ENCODE measurements around the gene PCSK7.

Gene PCSK7

GRCh38 chr11:117201658-117202305 is 30.1 kb downstream of the PCSK7 start:
- DNase-seq, result no peak
- in situ Hi-C loops (cut with MboI; ENCODE audit: low pct_unique_long_range_greater_than_20kb, low sequenced_read_pairs), result no loop called here

DNA sequence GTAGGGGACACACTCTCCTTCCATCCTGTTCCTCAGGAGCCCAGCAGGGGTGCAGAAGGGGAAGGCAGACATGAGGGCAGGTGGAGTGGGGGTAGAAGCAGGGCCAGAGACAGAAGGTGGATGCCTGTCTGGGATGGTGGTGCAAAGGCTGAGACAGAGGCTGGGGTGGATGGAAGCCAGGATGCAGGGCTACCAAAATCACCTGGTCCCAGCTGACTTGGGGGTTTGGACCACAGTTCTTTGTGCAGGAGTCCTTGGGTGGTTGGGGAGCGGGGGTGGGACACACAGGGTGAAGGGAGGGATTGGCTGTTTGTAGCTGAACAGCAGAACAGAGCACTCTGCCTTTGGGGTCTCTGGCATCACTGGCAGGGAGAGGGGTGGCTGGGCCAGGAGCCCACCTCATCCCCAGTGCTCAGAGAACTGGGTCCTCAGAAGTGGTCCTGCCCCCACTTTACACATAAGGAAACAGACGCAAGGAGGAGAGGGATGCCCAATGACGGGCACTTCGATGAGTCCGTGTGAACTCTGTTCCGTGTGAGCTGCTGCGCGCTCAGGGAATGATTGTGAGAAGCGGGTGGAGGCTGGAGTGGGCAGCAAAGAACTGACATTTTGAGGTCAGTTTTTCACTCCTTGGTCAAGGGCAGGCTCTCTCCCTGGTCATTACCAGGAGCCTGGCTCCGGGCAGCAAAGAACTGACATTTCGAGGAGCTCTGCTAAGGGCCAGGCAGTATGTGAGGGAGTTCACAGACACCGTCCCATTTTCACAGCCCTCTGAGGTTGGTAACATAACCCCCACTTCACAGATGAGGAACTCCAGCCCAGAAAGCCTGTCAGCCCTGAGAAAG is 30.8 kb downstream of the PCSK7 start:
- in situ Hi-C loops (cut with MboI; ENCODE audit: low pct_unique_long_range_greater_than_20kb, low sequenced_read_pairs), result no loop called here
- DNase-seq, result no peak

DNA sequence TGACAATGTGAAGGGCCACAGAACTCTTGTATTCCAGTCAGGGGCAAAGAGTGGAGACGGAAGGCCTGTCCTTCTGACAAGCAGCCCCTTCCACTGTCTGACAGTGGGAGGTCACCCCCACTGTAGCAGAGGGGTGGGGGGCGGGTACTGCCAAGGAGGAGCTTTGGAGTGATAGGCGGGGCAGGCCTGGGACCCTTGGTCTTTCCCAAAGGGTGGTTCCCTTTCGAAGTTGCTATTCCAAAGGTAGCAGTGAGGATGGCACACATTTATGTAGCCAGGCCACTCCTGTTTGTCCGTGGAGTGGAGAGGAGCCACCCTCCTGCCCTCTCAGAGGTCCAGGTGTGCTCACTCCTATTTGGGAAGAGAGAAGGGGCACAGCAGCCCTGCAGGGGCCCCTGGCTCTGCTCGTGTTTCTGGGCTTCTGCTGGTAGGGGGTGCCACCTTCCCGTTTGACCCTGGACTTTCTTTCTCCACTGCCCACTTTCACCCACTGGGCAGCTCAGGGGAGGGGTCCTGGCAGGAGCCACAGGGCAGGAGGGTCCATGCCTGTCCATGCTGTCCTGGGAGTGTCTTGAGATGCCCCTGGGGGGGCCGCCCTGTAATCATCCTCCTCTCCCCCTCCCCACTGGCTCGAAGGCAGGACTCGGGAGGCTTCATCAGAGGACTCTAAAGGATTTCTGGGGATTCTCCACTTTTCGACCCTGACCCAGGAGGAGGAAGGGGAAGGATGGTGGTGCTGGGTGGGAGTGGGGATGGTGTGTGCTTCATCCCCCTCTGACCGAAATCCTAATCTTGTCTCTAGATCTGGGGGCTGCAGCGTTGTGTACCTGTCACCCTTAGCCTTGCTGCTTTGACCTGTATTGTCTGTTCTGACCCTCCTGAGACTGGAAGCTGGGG is 31.7 kb downstream of the PCSK7 start:
- DNase-seq, result no peak
- in situ Hi-C loops (cut with MboI; ENCODE audit: low pct_unique_long_range_greater_than_20kb, low sequenced_read_pairs), result no loop called here

GRCh38 chr11:117199053-117199915 is 32.6 kb downstream of the PCSK7 start, which contains the start of gene TAGLN:
Gene TAGLN (plus strand): TSS chr11:117199370. CDS start chr11:117203014, 3,644 bp downstream.
- in situ Hi-C loops (cut with MboI; ENCODE audit: low pct_unique_long_range_greater_than_20kb, low sequenced_read_pairs), result no loop called here
- no peak for DNase-seq

GRCh38 chr11:117198613-117199012 is 33.3 kb downstream of the PCSK7 start:
- in situ Hi-C loops (cut with MboI; ENCODE audit: low pct_unique_long_range_greater_than_20kb, low sequenced_read_pairs), result no loop called here
- DNase-seq, result no peak

GRCh38 chr11:117197516-117198456 is 34.1 kb downstream of the PCSK7 start:
- in situ Hi-C loops (cut with MboI; ENCODE audit: low pct_unique_long_range_greater_than_20kb, low sequenced_read_pairs), result no loop called here

GRCh38 chr11:117197006-117197405 is 34.9 kb downstream of the PCSK7 start:
- in situ Hi-C loops (cut with MboI; ENCODE audit: low pct_unique_long_range_greater_than_20kb, low sequenced_read_pairs), result no loop called here
- no peak for DNase-seq

More at GRCh38 chr11:117197516-117198456, 34.1 kb downstream of the PCSK7 start:
- DNase-seq, result no peak

DNA sequence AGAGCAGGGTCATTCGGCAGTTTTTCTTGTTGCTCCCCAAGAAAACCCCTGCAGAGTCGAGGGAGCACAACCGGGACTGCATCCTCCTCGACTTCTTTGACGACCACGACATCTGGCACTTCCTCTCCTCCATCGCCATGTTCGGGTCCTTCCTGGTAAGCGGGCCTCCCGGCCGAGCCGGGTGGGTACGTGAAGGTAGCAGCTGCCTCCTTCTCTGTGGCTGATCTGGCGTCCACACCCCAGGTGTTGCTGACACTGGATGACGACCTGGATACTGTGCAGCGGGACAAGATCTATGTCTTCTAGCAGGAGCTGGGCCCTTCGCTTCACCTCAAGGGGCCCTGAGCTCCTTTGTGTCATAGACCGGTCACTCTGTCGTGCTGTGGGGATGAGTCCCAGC is 36.1 kb downstream of the PCSK7 start:
- in situ Hi-C loops (cut with MboI; ENCODE audit: low pct_unique_long_range_greater_than_20kb, low sequenced_read_pairs), result no loop called here
- no peak for DNase-seq

DNA sequence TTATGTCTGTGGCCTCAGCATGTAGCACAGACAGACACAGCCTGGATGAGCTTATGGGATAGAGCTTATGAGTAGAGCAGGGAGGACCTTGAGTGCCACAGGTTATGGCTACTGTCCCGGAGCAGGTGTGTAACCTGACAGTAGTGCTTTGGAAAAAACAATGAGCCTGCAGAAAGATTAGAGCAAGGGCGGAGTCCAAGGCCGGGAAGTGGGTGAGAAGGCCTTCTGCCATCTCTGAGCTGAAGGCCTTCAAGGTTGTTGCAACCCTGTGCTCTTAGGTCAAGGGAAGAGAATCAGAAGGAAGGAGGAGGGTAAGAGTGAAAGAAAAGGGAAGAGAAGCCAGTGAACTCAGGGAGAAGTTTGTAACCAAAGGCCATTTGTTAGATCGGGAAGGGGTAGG is 36.6 kb downstream of the PCSK7 start:
- DNase-seq, result no peak
- in situ Hi-C loops (cut with MboI; ENCODE audit: low pct_unique_long_range_greater_than_20kb, low sequenced_read_pairs), result no loop called here

- no peak for DNase-seq
- in situ Hi-C loops (cut with MboI; ENCODE audit: low pct_unique_long_range_greater_than_20kb, low sequenced_read_pairs), result no loop called here
Observed at GRCh38 chr11:117194267-117194666, 37.6 kb downstream of the PCSK7 start.

- in situ Hi-C loops (cut with MboI; ENCODE audit: low pct_unique_long_range_greater_than_20kb, low sequenced_read_pairs), result no loop called here
- no peak for DNase-seq
Observed at GRCh38 chr11:117193130-117194020, 38.5 kb downstream of the PCSK7 start.

DNA sequence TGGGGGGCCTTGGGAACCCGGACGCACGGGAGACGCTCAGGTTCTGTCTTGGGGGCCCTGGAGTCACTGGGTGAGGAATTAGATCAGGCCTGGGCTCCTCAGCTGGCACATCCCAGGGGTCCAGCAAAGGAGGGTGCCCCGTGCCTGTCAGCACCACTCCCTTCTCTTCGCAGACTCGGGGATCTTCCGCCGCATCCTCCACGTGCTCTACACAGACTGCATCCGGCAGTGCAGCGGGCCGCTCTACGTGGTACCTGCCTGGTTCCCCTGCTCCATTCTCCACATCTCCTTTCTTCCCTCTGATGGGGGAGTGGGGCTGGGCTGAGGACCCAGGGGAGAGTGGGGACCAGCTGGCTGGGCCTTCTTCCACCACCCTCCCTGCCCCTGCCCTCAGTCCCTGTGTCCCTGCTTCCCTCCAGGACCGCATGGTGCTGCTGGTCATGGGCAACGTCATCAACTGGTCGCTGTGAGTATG is 39.4 kb downstream of the PCSK7 start:
- in situ Hi-C loops (cut with MboI; ENCODE audit: low pct_unique_long_range_greater_than_20kb, low sequenced_read_pairs), result no loop called here
- no peak for DNase-seq

DNA sequence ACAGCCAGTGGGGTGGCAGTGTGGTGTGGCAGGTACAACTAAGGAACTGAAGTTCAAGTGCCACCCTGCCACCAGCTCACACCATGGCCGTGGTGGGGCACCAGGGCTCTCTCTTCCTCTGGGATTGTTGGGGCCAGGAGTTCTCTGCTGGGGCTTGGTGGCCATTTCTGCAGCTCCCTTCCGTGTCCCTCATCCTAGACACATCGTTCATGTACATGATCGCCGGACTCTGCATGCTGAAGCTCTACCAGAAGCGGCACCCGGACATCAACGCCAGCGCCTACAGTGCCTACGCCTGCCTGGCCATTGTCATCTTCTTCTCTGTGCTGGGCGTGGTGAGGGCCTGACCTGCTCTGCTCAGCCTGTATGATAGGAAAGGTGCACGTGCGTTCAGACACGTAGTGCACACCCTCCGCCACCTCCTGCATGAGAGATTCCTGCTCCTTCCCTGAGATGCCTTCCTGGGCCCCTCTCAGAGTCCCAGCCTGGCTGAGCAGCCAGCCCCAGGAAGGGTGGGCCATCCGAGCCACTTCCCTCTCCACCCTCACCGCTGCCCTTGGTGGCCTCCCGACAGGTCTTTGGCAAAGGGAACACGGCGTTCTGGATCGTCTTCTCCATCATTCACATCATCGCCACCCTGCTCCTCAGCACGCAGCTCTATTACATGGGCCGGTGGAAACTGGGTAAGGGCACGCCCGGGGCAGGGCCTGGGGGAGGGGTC is 40.0 kb downstream of the PCSK7 start:
- no peak for DNase-seq
- in situ Hi-C loops (cut with MboI; ENCODE audit: low pct_unique_long_range_greater_than_20kb, low sequenced_read_pairs), result no loop called here

GRCh38 chr11:117189941-117190544 is 41.8 kb downstream of the PCSK7 start:
- in situ Hi-C loops (cut with MboI; ENCODE audit: low pct_unique_long_range_greater_than_20kb, low sequenced_read_pairs), result no loop called here
- DNase-seq, result no peak

GRCh38 chr11:117189191-117189940 is 42.5 kb downstream of the PCSK7 start:
- in situ Hi-C loops (cut with MboI; ENCODE audit: low pct_unique_long_range_greater_than_20kb, low sequenced_read_pairs), result no loop called here
- no peak for DNase-seq

Data from KBM-7 (cell line).